D721Med (cell line): ENCODE data around the gene BRI3.
A peak's percentile ranks its signal among the peaks of the same experiment; 100 is the strongest.

Experiments used
- DNase-seq: peaks from one replicate; pipeline ENCODE4 v3.0.0; 2011; ENCODE audit warnings: low spot score; ENCODE audit not compliant: insufficient read length
- FAIRE-seq: peaks from 2 replicates; lab custom pipeline; 2011; peaks lifted over from hg19 to GRCh38; lab: Jason Lieb, UNC
- TF ChIP-seq, protein P1 (sequence below): IDR thresholded peaks from 2 replicates; pipeline ENCODE4 v1.5.1; 2012; ENCODE audit warnings: mild to moderate bottlenecking, control low read depth; ENCODE audit not compliant: insufficient read depth; ENCODE audit errors: missing control alignments

The BRI3 gene

GRCh38 chr7:98252425-98253054 is 28.9 kb upstream of the BRI3 start:
- no peak for FAIRE-seq
- TF ChIP-seq, protein P1, sequence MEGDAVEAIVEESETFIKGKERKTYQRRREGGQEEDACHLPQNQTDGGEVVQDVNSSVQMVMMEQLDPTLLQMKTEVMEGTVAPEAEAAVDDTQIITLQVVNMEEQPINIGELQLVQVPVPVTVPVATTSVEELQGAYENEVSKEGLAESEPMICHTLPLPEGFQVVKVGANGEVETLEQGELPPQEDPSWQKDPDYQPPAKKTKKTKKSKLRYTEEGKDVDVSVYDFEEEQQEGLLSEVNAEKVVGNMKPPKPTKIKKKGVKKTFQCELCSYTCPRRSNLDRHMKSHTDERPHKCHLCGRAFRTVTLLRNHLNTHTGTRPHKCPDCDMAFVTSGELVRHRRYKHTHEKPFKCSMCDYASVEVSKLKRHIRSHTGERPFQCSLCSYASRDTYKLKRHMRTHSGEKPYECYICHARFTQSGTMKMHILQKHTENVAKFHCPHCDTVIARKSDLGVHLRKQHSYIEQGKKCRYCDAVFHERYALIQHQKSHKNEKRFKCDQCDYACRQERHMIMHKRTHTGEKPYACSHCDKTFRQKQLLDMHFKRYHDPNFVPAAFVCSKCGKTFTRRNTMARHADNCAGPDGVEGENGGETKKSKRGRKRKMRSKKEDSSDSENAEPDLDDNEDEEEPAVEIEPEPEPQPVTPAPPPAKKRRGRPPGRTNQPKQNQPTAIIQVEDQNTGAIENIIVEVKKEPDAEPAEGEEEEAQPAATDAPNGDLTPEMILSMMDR, result no peak
- DNase-seq, result no peak

GRCh38 chr7:98254516-98254915 is 27.0 kb upstream of the BRI3 start:
- no peak for FAIRE-seq
- TF ChIP-seq, protein P1, result no peak
- DNase-seq, result no peak

DNA sequence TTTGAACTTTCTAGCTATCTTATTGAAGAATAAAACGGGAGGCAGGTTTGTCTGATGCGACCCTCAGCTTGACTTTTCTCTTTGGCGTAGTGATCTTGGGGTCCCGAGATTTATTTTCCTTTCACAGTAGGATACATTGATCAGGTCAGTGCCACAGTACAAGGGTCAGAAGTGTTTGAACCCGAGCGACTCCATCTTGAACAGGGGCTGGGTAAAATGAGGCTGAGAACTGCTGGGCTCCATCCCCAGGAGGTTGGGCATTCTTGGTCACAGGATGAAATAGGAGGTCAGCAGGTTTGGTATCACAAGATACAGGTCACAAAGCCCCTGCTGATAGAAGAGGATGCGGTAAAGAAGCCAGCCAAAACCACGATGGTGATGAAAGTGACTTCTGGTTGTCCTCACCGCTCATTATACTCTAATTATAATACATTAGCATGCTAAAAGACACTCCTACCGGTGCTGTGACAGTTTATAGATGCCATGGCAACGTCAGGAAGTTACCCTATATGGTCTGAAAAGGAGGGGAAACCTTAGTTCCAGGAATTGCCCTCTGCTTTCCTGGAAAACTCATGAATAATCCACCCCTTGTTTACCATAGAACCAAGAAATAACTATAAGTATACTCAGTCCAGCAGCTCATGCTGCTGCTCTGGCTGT is 26.4 kb upstream of the BRI3 start:
- FAIRE-seq (no peak), DNase-seq (no peak)

GRCh38 chr7:98256431-98256830 is 25.1 kb upstream of the BRI3 start:
- no peak for FAIRE-seq
- TF ChIP-seq, protein P1, result no peak
- no peak for DNase-seq

More for the DNA sequence above, 26.4 kb upstream of the BRI3 start:
- TF ChIP-seq, protein P1, result no peak

DNA sequence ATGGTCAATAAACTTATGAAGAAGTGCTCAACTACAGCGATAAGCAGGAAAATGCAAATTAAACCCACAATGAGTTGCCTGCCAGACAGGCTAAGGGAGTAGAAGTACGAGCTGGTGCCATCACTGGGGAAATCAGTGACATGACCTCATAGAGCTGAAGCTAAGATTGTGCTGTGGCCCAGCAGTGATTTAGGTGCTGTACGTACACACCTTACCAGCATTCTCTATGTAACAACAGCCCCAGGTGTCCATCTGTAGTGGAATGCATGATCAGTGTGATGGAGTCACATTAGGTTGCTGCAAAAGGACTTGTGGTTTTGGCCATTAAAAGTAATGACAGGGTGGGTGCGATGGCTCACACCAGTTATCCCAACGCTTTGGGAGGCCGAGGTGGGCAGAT is 23.8 kb upstream of the BRI3 start:
- TF ChIP-seq, protein P1, result no peak
- no peak for FAIRE-seq
- no peak for DNase-seq

DNA sequence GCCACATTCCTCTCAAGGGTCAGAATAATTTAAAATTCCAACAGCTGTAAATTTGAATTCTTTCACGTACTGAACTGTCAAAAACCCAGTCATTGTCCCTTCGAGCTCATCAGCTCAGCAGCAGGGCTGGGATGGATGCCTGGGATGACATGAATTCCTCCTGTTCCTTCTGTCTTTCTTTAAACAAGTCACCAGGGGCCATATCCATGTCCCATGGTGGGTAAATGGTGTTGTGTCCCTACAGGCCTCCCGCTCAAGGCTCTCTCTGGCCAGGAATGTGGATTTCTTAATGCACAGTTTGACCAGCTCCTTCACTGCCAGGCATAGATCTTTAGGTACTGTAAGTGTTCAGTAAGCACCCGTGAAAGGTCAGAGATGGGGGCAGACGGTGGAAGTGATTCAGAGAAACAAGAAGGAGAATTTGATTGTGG is 15.6 kb upstream of the BRI3 start:
- TF ChIP-seq, protein P1, result no peak
- DNase-seq (no peak), FAIRE-seq (no peak)

DNA sequence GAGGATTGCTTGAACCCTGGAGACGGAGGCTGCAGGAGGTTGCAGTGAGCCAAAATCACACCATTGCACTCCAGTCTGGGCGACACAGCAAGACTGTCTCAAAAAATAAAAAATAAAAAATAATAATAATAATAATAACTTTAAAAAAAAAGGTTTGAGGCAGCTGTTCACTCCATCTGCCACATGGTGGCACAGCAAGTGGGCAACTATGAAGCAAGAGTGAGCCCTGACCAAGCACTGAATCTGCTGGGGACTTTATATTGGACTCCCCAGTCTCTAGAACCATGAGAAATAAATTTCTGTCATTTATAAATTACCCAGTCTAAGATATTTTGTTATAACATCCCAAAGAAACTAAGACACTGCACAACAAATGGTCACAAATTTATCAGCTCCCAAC is 14.6 kb upstream of the BRI3 start:
- TF ChIP-seq, protein P1, result peak; percentile 5
- no peak for DNase-seq
- no peak for FAIRE-seq
